Natural killer cell (primary cell): ENCODE results near the gene GRXCR1. TPM values are rescaled to one million over a fixed set of nuclear protein-coding genes. Genes with fewer than 3 reads are reported as not detected.

ENCODE experiments used
- ATAC-seq, 3 donors: fragments of 150-1000 bp in 2 of 3; fragments of 200-7000 bp in 1 of 3; cut with Tn5 transposase; 1 replicate in 1 of 3; 2 replicates in 2 of 3; pipeline ENCODE4 v1.10.0; 2021; ENCODE audit warnings: mild to moderate bottlenecking in 2 of 3, moderate library complexity in 2 of 3
- DNase-seq, 2 donors: peaks; one replicate each; pipeline versions ENCODE4 v3.0.0 to v3.0.0-alpha.2; 2013 to 2021; ENCODE audit warnings: mixed read lengths in 1 of 2
- H3K27ac ChIP-seq: one replicate; pipeline ENCODE4 v1.5.1; 2013; ENCODE audit warnings: mild to moderate bottlenecking, low read length
- H3K27me3 ChIP-seq: one replicate; pipeline ENCODE4 v1.6.1; 2013; ENCODE audit warnings: low read length; ENCODE audit not compliant: control insufficient read depth, insufficient read depth
- H3K36me3 ChIP-seq: one replicate; pipeline ENCODE4 v1.6.1; 2013; ENCODE audit warnings: low read length; ENCODE audit not compliant: control insufficient read depth, insufficient read depth
- H3K4me1 ChIP-seq: one replicate; pipeline ENCODE4 v1.6.1; 2013; ENCODE audit warnings: low read length; ENCODE audit not compliant: control insufficient read depth, insufficient read depth
- H3K4me3 ChIP-seq: one replicate; pipeline ENCODE4 v1.5.1; 2013; ENCODE audit warnings: low read length
- H3K9me3 ChIP-seq: one replicate; pipeline ENCODE4 v1.6.1; 2013; ENCODE audit warnings: low read length; ENCODE audit not compliant: control insufficient read depth, insufficient read depth
- H3K27ac Mint-ChIP-seq, 2 donors: one replicate each; pipeline ENCODE4 v1.8.0; 2022; ENCODE audit warnings: mild to moderate bottlenecking in 2 of 2, mixed read lengths in 2 of 2, moderate library complexity in 1 of 2
- H3K27me3 Mint-ChIP-seq, 2 donors: one replicate each; pipeline ENCODE4 v1.8.0; 2022; ENCODE audit warnings: low read depth in 2 of 2, mixed read lengths in 2 of 2
- H3K36me3 Mint-ChIP-seq: one replicate; pipeline ENCODE4 v1.8.0; 2022; ENCODE audit warnings: mixed read lengths
- H3K4me1 Mint-ChIP-seq, 2 donors: one replicate each; pipeline ENCODE4 v1.8.0; 2022; ENCODE audit warnings: mixed read lengths in 2 of 2
- H3K4me3 Mint-ChIP-seq: one replicate; pipeline ENCODE4 v1.8.0; 2022; ENCODE audit warnings: mild to moderate bottlenecking, moderate library complexity, mixed read lengths
- H3K9me3 Mint-ChIP-seq, 2 donors: one replicate each; pipeline ENCODE4 v1.8.0; 2022; ENCODE audit warnings: mixed read lengths in 2 of 2
- CTCF ChIP-seq: fragments of 200-600 bp; IDR thresholded peaks from one replicate; pipeline ENCODE4 v1.8.0; 2022; ENCODE audit warnings: antibody characterized with exemption
- WGBS: methylation state at CpG from one replicate; pipeline ENCODE4 v1.1.7; 2013; ENCODE audit warnings: missing lambda C conversion rate; ENCODE audit not compliant: insufficient coverage; 5-methylcytosine and 5-hydroxymethylcytosine counted together
- intact Hi-C: fragments of 100-400 bp; cut with micrococcal nuclease; formaldehyde crosslinking; loops from one replicate; pipeline ENCODE4 v1.14.2; 2022
- total RNA-seq, 4 donors: library from RNA; stranded (reverse); fragments of 120-200 nt in 1 of 4; gene quantifications; one replicate each; pipeline versions ENCODE4 v1.2.3 to v1.2.4, GENCODE V29; 2013 to 2022

Gene GRXCR1
- total RNA-seq, 3 donors from 2014 or later (not counting 1 experiment from before 2014, with no cell fraction given), result not detected

DNA sequence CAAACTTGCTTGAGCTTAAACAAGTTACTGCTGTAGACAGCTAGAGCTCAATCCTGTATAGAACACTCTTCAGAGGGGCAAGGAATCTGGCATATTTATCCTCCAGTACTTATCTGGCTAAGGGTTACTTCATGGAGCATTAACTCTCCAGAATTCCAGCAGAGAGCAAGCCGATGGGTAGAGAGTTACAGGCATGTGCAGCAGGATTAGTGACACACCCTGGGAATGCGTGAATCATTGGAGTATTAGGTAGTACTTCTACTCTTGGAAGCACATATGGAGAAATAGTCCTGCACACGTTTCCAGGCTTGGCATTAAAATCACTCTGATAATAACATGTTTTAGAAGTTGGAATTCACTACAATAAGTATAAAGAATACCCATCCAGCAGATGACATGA is 35.4 kb downstream of the GRXCR1 start:
- Mint-ChIP-seq H3K27ac (no peak overlapping the region), H3K4me1 (no peaks in the 10 kb centered on the region), H3K27me3 (no peaks in the 10 kb centered on the region), H3K36me3 (no peaks in the 10 kb centered on the region), H3K9me3 (peaks cover 3 to 6% of the 10 kb centered on the region in 2 donors), H3K4me3 (no peak overlapping the region)
- intact Hi-C loops, result no loop called here
- Histone ChIP-seq H3K27me3 (no peaks in the 10 kb centered on the region), H3K4me3 (no peak overlapping the region), H3K27ac (no peak overlapping the region), H3K4me1 (no peaks in the 10 kb centered on the region), H3K36me3 (no peaks in the 10 kb centered on the region), H3K9me3 (no peaks in the 10 kb centered on the region)
- DNase-seq (no peak), ATAC-seq (no peak)
- TF ChIP-seq CTCF, result no peak
- 91% methylated on average over 2 of the region's 3 CpGs for WGBS

GRCh38 chr4:42928582-42928981 is 36.1 kb downstream of the GRXCR1 start:
- no peaks in the 10 kb centered on the region for H3K27me3 Mint-ChIP-seq
- no peak overlapping the region for H3K4me3 Mint-ChIP-seq
- no peak overlapping the region for H3K27ac Mint-ChIP-seq
- DNase-seq (no peak), ATAC-seq (no peak)
- no peak overlapping the region for H3K4me3 ChIP-seq
- no peaks in the 10 kb centered on the region for H3K4me1 Mint-ChIP-seq
- no peaks in the 10 kb centered on the region for H3K4me1 ChIP-seq
- no peak overlapping the region for H3K27ac ChIP-seq
- no peaks in the 10 kb centered on the region for H3K9me3 ChIP-seq
- H3K36me3 Mint-ChIP-seq, result no peaks in the 10 kb centered on the region
- H3K27me3 ChIP-seq, result no peaks in the 10 kb centered on the region
- H3K36me3 ChIP-seq, result no peaks in the 10 kb centered on the region
- intact Hi-C loops, result no loop called here
- TF ChIP-seq CTCF, result no peak
- peaks cover 3 to 4% of the 10 kb centered on the region in 2 donors for H3K9me3 Mint-ChIP-seq

DNA sequence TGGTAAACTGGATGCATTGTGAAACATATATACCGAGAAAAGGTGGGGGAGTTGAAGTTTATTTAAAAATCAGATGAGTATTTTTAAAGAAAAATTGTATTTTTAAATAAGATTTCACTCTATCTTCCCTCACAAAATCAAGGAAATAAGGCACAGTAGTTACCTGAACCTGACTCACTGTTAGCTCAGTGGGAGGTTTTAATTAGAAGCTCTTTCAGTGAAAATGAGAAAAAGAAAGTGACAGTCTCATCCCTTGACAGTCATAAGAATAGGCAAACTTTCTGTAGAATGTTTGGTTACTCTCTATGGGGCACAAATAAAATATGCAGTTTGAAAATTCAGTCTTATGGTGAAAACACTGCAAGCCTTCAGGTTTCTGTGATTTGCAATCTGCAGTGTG is 49.7 kb downstream of the GRXCR1 start:
- H3K9me3 ChIP-seq, result no peaks in the 10 kb centered on the region
- no peak for DNase-seq
- no peaks in the 10 kb centered on the region for H3K36me3 Mint-ChIP-seq
- no peaks in the 10 kb centered on the region for H3K27me3 Mint-ChIP-seq
- no CpG with 5 or more reads among the region's 1 CpG for WGBS
- H3K4me3 ChIP-seq, result no peak overlapping the region
- no peaks in the 10 kb centered on the region for H3K4me1 Mint-ChIP-seq
- no peak for TF ChIP-seq CTCF
- no peaks in the 10 kb centered on the region for H3K4me1 ChIP-seq
- H3K27me3 ChIP-seq, result no peaks in the 10 kb centered on the region
- no peak overlapping the region for H3K27ac ChIP-seq
- H3K36me3 ChIP-seq, result no peaks in the 10 kb centered on the region
- no peak overlapping the region for H3K4me3 Mint-ChIP-seq
- intact Hi-C loops, result no loop called here
- no peak overlapping the region for H3K27ac Mint-ChIP-seq
- H3K9me3 Mint-ChIP-seq, result no peaks in the 10 kb centered on the region
- no peak for ATAC-seq

- Histone ChIP-seq H3K27ac (no peak overlapping the region), H3K9me3 (no peaks in the 10 kb centered on the region), H3K4me1 (no peaks in the 10 kb centered on the region), H3K4me3 (no peak overlapping the region), H3K27me3 (no peaks in the 10 kb centered on the region), H3K36me3 (no peaks in the 10 kb centered on the region)
- Mint-ChIP-seq H3K4me3 (no peak overlapping the region), H3K4me1 (no peaks in the 10 kb centered on the region), H3K9me3 (no peaks in the 10 kb centered on the region), H3K36me3 (no peaks in the 10 kb centered on the region), H3K27me3 (no peaks in the 10 kb centered on the region), H3K27ac (no peak overlapping the region)
- intact Hi-C loops, result no loop called here
- ATAC-seq, result no peak
- 100% methylated on average over 1 of the region's 2 CpGs for WGBS
- no peak for TF ChIP-seq CTCF
- DNase-seq, result no peak
Observed at GRCh38 chr4:42945874-42946273, 53.4 kb downstream of the GRXCR1 start.
